SKM-1 (cell line): Measurements from ENCODE around the gene WDFY2.

Experiments used
- DNase-seq: peaks from one replicate; lab custom pipeline; 2025; ENCODE audit not compliant: unreplicated experiment; lab: John Stamatoyannopoulos, UW

WDFY2 gene

DNA sequence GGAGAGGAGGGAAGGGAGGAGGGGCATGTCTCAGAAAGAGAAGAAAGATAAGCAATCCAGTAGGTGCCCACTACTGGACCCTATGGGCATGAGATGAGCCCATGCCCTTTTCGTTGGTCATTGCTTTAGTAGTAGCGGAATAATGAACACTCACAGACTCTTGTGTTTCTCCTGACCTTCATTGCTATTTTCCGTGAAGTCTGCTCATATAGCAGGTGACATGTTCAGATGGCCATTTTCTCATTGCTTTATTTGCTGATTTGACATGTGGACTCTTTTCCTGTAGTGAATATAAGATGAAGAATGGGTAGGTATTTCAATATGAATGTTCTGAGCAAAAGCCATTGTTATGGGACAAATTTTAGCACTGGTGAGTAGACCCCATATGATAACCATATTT lies 16.4 kb downstream of the WDFY2 start:
- DNase-seq, result no peak

DNA sequence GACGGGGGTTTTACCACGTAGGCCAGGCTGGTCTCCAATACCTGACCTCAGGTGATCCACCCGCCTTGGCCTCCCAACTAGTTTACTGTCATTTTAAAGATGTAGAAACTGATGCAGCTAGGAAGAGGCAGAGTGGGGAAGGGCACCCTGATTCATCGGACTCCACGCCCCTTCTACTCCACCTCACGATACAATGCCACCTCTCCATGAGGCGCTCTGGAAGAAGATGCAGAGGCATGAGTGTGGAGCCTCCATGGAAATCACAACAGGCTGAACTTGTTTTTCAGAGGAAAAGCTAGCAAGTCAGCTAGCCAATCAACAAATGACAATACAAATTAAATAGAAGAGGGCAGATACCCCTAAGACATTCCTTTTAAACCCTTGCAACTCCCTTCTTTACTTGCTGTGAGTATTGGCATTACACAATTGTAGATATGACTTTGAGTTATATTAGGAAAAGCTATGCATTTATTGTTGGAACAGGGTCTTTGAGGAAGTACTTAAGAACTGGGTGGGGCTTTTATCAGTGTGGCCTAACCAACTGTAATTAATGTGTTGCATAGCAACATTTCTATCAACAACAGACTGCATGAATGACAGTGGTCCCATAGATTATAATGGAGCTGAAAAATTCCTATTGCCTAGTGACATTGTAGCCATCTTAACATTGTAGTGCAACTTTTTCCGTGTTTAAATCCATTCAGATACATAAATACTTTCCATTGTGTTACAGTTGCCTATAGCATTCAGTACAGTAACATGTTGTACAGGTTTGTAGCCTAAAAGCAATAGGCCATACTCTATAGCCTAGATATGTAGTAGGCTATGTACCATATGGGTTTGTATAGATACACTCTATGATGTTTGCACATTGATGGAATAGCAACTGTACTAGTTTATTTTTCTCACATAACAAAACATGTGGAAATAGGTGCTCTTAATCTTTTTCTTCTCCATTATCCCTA lies 17.6 kb downstream of the WDFY2 start:
- no peak for DNase-seq

DNA sequence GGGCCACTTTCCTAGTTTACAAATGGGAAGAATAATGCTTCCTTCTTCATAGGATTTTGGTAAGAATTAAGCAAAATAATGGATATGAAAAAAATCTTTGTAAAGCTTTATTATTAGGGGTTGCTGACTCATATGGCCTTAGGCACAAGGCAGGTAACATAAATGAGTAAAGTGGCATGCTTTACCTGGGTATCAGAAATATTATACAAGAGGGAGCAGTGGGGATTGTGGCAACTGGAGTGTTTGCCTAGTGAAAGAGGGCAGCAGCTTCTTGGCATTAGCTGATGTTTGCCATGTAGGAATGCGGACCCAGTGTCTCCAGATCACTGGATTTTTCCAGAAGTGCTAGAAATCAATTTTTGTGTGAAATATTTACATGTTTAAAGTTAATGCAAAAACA lies 19.5 kb downstream of the WDFY2 start:
- no peak for DNase-seq

DNA sequence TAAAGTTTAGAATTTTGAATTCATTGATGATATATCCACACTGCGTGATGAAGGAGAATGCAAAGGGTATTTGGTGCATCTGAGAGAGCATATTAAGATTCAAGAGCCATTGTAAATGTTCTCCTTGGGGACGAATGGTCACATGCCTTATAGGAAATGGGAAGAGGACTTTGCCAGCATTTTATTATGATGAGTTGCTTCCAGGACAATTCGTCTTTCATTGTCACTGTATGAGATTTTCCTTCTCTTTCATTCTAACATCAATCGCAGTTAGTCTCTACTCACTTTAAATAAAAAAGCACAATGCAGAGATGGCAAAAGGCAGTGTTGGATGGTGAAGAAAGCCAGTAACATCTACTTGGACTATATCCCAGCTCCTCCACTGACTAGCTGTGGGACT lies 21.4 kb downstream of the WDFY2 start:
- no peak for DNase-seq

DNA sequence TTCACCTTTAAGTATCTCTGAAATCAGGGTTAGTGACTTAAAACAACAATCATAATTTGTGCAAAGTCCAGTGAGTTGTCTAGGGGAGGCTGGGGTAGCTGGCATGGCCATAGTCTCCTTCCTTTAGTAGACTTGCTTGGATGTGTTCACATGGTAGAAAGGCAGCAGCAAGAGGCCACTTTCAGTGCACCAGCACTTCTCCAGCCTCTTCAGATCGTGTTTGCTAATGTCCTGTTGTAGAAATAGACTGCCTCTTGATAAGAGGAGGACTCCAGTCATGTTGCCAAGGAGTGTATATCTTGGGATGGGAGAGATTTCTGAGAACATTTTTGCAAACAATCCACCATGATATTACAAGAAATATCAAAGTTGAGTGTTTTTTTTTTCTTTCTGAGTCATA lies 22.9 kb downstream of the WDFY2 start:
- DNase-seq, result no peak

DNA sequence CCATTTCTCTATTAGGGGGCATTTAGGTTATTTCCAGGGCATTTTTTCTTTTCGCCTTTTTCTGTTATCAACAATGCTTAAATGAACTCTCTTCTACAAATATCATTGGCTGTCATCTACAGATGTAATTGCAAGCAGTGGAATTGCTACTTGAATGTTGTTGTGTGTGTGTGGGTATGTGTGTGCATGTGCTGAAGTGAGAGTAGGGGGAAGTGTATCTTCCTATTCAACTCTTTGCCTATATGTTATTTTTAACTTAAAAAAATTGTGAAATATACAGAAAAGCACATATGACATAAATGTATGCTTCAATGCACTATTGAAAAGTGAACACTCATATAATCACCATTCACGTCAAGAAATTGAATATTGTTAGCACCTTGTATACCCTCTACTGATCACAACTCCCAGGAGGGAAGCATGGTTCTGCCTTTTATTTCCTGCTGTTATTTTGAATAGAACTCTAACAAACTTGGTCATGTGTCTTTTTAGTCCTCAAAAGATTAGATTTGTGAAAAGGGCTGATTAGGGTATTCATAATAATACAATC lies 24.7 kb downstream of the WDFY2 start:
- DNase-seq, result no peak

DNA sequence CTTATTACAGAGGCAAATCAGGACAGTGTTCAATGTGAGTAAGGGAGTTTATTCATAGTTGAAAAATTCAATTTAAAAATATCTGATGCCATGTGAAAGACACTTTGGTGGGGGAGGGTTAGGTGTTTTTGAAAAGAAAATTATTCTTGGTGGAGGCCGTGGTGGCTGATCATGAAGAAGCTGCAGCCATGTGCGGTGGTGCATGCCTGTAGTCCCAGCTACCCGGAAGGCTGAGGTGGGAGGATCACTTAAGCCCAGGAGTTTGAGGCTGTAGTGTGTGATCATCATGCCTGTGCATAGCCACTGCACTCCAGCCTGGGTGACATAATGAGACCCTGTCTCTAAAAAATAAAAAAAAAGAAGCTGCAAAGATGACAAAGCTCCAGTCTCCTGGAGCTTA lies 28.6 kb downstream of the WDFY2 start:
- DNase-seq, result no peak

DNA sequence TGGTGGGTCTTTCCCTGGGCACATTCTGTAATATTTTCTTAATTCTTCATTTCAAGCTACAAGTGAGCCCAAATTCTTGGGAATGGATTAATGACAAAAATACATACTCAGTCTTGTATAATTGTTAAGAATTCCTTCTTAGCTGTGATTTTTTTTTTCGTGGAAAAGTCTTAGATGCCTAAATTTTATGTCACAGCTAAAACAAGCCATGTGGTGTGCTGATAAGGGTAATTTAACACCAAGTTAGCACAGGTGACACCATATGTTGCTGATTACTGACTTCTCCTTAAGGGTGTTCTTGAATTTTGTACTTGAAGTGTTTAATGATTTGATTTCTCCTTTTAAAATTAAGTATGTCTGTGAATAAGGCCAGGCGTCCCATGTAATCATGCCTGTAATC lies 29.3 kb downstream of the WDFY2 start:
- DNase-seq, result no peak

DNA sequence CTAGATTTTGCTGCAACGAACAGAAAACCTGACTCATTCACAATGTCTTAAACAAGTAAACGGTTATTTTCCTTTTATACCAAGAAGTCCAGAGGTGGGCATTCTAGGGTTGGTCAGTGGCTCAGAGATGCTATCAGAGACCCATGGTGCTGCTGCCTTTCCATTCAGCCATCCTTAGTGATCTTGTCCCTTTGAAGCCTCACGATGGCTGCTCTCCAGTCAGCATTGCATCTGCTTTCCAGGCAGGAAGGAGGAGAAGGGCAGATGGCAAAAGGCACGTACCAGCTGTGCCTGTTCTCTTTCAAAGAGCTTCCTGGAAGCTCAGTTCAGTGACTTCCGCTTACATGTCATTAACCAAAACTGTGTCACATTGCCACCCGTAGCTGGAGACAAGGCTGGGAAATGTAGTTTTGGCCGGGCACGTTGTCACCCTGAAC lies 30.1 kb downstream of the WDFY2 start:
- no peak for DNase-seq

DNA sequence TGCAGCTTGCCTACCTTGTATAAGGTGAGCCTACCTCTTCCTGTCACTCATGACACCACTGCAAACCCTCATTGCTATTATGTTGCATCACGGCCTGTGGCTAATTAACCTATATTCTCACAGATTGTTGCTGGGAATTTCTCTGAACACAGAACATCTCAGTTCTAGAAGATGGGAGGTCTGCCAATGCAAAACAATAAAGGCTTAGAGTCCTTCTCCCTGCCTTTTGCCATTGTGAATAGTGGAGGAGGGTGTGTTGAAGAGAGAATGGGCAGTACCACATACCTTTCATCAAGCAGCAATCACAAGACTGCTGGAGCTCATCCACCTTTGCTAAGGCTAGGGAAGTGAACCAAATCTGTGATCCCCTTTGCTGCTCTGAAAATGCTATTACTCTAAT lies 34.4 kb downstream of the WDFY2 start:
- no peak for DNase-seq

DNA sequence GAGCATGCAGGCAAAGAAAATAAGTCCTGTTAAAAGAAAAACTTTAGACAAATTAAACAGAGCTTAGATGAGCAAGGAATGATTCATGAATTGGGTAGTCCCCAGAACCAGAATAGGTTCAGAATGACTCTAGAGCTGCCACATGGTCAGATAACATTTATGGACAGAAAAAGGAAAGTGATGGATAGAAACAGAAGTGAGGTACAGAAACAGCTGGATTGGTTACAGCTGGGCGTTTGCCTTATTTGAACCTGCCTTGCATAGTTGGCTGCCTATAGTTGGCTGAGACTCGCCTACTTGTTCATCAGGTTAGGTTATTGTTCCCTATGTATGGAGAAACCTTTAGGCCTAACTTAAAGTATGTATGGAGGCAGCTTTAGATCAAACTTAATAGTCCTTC lies 35.4 kb downstream of the WDFY2 start:
- no peak for DNase-seq

DNA sequence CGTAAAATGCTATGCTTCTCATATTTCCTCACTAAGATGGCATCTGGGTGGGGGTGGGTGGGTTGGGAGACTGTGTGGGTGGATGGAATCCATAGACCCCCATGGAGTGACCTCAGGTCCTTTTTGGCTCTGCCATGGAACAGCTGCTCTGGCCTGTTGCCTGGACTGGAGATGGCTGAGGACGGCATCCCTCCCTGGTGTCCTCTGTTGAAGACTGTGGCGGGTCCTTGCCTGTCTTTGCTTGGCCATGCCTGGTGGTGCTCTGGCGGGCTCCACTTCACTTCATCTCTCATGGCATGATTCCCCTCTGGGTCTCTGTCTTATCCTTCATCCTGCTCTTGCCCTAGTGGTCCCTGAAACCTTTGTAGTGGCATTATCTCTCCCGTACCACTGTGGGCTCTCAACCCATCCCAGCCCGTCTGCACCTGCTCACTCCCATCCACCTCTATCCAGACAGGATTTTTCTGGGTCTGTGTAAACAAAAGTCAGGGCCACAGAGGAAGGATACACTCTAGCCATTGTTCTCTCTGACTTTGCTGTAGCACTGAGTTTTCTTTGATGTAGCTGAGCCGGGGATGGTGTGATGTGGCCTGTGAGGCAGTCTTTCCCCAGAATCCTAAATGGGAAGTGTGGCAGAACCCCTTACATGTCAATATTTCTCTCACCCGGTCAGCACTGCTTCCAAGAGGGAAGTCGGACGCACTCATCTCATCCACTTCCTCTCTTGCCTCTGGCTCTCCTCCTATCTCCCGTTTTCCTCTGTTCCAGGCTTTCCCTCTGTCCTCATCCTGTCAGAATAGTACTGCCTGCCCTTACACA lies 36.1 kb downstream of the WDFY2 start:
- DNase-seq, result no peak

DNA sequence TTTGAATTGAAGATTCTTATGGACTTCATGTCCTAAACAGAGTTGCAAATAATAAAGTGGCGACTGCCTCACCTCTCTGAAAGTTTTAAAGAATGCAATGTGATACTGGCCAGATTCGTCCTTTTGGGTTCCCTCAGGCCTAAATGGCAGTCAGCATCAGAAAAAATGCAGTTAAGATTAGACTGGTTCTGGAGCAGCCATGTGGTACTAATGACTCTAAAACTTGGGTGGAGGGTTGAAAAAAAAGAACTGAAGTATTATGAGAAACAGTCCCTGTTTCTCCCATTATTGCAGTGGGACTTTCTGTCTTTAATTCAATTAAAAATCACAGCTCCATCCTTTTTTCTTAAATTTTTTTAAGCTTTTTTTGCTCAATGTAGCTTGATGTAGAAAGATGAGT lies 37.3 kb downstream of the WDFY2 start:
- DNase-seq, result no peak

DNA sequence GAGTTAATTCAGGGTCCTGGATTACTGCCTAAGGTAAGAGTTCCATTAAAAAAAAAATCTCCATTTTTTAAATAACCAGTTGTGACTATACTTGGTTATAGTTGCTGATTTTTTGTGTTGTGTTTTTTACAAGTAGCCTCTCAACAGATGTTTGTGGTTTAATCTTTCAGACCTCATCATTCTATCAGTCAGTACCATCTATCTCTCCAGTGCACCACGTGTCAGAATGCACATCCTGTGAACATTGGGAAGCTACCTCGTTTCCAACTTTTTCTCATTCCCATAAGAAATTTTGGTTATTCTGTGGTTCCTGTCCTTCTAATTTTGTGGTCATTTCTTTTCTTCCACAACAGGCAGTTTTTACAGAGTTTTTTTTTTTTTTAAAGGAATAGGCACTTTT lies 39.2 kb downstream of the WDFY2 start:
- DNase-seq, result no peak

DNA sequence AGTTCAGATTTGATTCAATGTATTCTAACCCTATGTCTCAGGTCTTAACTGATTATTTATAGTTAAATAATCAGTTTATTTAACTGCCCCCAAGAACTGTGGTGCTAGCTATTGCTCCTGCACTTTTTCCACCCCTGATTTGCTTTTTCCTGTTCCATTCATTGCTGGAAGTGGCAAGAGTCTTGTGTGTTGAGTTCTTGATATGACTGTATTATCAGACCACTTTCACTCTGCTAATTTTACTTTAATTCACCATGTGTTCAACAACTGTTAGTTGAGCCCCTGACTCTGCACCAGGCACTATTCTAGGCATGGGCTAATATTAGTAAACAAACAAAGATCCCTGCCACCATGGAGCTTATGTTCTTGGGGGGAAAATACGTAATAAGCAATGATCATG lies 39.9 kb downstream of the WDFY2 start:
- no peak for DNase-seq

DNA sequence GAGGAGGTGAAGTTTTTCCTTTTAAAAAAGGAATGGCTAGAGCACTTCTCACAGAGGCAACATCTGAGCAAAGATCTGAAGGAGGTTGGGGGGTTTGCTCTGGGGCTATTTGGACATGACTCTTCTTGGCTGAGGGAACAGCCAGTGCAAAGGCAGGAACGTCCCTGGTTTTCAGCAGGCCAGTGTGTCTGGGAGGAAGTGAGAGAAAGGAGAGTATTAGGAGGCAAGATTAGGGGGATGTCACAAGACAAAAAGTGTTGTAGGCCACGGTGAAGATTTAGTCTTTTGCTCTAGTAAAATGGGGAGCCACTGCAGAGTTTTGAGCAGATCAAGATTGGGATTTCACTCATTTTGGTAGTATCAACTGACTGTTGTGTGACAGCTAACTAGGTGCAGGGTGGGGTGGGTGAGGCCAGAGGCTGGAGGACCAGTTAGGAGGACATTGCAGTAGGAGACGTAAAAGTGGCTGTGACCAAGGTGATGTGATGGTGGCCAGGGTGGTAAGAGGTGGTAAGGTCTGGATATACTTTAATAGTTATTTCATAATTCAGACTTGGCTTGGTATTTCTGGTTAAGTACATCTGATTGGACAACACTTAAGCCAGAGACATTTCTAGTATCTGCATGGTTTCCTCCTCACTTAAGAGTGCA lies 40.6 kb downstream of the WDFY2 start:
- DNase-seq, result no peak

DNA sequence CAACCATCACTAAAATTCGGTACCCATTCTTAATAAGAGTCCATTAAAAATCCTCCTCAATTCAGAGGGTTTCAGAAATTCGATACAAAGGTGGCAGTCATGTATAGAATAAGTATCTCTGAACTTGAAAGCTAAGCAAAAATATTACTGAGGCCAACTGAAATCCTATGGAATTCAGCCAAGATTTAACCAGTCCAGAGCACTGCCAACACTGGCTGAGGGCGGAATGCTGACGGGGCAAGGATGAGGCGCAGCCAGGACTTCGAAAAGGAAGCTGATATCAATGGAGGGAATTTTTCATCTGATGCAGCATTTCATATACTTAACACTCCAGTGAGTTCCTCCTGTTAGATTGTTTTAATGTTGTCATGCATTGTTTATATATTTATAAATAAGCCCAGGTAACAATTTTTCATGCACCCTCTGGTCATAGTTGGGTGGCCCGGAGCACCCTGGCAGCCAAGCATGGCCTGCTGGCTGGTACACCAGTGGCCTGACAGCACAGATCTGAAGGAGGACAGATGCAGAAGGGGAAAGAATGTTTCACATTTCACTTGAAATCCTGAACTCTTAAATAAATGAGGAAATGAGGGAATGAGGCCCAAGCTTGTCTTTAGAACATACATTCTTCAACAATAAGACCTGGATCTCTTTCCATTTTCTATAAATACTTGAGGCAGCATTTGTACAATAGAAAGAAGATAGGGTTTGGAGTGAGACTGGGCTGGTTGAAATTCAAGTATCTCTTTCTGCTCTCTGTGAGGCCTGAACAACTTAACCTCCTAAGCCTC lies 41.5 kb downstream of the WDFY2 start:
- no peak for DNase-seq

DNA sequence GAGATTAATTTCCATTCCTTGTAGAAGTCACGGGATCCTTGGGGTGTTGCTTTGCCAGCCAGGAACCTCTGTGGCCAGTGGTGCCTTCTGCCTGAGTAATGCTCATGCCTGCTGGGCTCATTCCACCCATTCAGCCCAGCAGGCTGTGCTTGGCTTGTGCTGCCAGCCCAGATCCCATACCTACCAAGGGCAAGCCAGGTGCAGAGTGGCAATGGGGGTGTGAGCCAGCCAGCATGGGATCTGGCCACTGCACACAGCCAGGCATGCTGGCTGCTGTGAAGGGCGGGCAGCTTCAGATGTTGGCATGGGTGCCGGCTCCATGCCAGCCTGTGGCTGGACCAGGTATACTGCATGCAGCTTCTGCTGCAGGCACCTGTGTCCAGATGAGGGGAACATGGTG lies 42.5 kb downstream of the WDFY2 start:
- DNase-seq, result no peak

DNA sequence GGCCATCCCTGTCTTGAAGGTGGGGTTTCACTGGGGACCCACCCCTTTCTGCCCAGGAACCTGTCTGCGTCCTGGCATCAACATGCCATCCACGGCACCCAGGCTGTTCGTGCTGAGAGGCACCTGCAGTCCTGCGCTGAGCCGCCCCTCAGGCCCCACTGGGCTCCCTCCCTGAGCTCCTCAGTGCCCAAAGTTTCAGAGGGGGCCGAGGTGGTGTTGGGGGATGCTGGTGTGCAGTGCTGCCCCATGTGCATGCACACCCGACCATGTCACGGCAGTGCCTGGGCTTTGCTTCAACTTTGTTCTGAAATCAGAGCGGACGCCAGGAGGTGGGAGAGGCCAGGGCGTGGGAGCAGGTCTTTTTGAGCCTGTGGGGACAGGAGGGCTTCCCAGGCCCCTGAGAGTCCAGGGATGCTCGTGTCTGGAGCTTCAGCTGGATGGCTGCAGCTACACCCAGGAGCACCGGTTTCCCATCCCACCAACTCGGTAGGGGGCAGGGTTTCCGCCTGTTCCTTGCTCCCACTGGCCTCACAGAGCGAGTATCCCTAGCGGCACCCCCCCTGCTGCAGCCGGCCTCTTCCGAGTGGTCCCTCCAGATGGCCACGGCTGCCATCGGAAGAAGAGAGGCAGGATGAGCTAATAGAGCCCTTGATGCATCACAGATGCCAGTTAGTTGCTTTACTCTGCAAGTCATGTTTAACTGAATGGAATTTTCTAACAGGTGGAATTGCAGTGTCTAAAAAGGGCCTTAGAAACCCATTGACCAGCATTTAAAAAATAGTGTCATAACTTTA lies 44.0 kb downstream of the WDFY2 start:
- no peak for DNase-seq
